ENCODE measurements around the gene ITGA7.

ITGA7 gene

GRCh38 chr12:55736076-55736475 lies 28.4 kb upstream of the ITGA7 start:
- DNase-seq (ENCODE audit: extremely low read depth, insufficient read length): no peak
- Histone ChIP-seq H3K27me3 (replicated peaks; ENCODE audit: control insufficient read depth, insufficient read depth, low read length) (no peaks in the 10 kb centered on the region), H3K36me3 (ENCODE audit: control insufficient read depth, insufficient read depth, low read length) (no peaks in the 10 kb centered on the region), H3K4me3 (replicated peaks; ENCODE audit: low read depth, low read length) (no peak overlapping the region)
- TF ChIP-seq, protein P1, sequence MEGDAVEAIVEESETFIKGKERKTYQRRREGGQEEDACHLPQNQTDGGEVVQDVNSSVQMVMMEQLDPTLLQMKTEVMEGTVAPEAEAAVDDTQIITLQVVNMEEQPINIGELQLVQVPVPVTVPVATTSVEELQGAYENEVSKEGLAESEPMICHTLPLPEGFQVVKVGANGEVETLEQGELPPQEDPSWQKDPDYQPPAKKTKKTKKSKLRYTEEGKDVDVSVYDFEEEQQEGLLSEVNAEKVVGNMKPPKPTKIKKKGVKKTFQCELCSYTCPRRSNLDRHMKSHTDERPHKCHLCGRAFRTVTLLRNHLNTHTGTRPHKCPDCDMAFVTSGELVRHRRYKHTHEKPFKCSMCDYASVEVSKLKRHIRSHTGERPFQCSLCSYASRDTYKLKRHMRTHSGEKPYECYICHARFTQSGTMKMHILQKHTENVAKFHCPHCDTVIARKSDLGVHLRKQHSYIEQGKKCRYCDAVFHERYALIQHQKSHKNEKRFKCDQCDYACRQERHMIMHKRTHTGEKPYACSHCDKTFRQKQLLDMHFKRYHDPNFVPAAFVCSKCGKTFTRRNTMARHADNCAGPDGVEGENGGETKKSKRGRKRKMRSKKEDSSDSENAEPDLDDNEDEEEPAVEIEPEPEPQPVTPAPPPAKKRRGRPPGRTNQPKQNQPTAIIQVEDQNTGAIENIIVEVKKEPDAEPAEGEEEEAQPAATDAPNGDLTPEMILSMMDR (IDR thresholded peaks at IDR 0.05; ENCODE audit: insufficient read depth, low read length, poor library complexity, severe bottlenecking): no peak

- Histone ChIP-seq H3K27me3 (replicated peaks; ENCODE audit: control insufficient read depth, insufficient read depth, low read length) (no peaks in the 10 kb centered on the region), H3K36me3 (ENCODE audit: control insufficient read depth, insufficient read depth, low read length) (no peaks in the 10 kb centered on the region), H3K4me3 (replicated peaks; ENCODE audit: low read depth, low read length) (no peak overlapping the region)
- DNase-seq (ENCODE audit: extremely low read depth, insufficient read length): no peak
- TF ChIP-seq, protein P1 (IDR thresholded peaks at IDR 0.05; ENCODE audit: insufficient read depth, low read length, poor library complexity, severe bottlenecking): no peak
Measured at GRCh38 chr12:55734595-55734994, 26.9 kb upstream of the ITGA7 start.

GRCh38 chr12:55733858-55734257 lies 26.2 kb upstream of the ITGA7 start:
- Histone ChIP-seq H3K36me3 (ENCODE audit: control insufficient read depth, insufficient read depth, low read length) (no peaks in the 10 kb centered on the region), H3K4me3 (replicated peaks; ENCODE audit: low read depth, low read length) (no peak overlapping the region), H3K27me3 (replicated peaks; ENCODE audit: control insufficient read depth, insufficient read depth, low read length) (no peaks in the 10 kb centered on the region)
- DNase-seq (ENCODE audit: extremely low read depth, insufficient read length): no peak
- TF ChIP-seq, protein P1 (IDR thresholded peaks at IDR 0.05; ENCODE audit: insufficient read depth, low read length, poor library complexity, severe bottlenecking): no peak

- DNase-seq (ENCODE audit: extremely low read depth, insufficient read length): no peak
Measured at GRCh38 chr12:55733021-55733555, 25.4 kb upstream of the ITGA7 start.

DNA sequence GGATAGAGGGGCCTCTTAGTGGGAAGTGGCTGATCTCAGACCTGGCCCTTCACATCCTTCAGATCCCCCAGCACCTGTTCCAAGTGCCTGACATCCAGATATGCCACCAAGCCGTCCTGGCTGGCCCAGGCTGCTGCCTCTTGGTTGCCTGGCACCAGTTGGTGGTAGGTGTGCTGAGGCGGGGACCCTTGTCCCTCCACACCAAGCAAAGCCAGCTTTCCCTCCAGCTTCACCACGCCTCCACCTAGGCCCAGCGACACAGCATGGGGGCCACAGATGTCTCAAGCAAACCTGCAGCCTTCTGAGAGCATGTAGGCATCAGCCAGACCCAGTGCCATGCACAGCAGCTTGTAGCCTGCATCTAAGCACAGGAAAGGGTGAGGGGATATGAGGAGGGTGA lies 24.6 kb upstream of the ITGA7 start:
- no peaks in the 10 kb centered on the region for H3K27me3 ChIP-seq (replicated peaks; ENCODE audit: control insufficient read depth, insufficient read depth, low read length)
- no peaks in the 10 kb centered on the region for H3K36me3 ChIP-seq (ENCODE audit: control insufficient read depth, insufficient read depth, low read length)
- TF ChIP-seq, protein P1 (IDR thresholded peaks at IDR 0.05; ENCODE audit: insufficient read depth, low read length, poor library complexity, severe bottlenecking): no peak
- no peak overlapping the region for H3K4me3 ChIP-seq (replicated peaks; ENCODE audit: low read depth, low read length)
- no peak for DNase-seq (ENCODE audit: extremely low read depth, insufficient read length)

More at GRCh38 chr12:55733021-55733555, 25.4 kb upstream of the ITGA7 start:
- Histone ChIP-seq H3K27me3 (replicated peaks; ENCODE audit: control insufficient read depth, insufficient read depth, low read length) (no peaks in the 10 kb centered on the region), H3K4me3 (replicated peaks; ENCODE audit: low read depth, low read length) (no peak overlapping the region), H3K36me3 (ENCODE audit: control insufficient read depth, insufficient read depth, low read length) (no peaks in the 10 kb centered on the region)
- TF ChIP-seq, protein P1 (IDR thresholded peaks at IDR 0.05; ENCODE audit: insufficient read depth, low read length, poor library complexity, severe bottlenecking): no peak

All from GM06990 (cell line).